M059J (cell line): ENCODE data around the gene P2RX6. TPM values are rescaled to one million over a fixed set of nuclear protein-coding genes. Genes with fewer than 3 reads are reported as not detected.

Source experiments
- DNase-seq: peaks from one replicate; pipeline ENCODE4 v3.0.0-alpha.2; 2012; ENCODE audit warnings: low read depth
- total RNA-seq: library from RNA; depleted of rRNA; stranded (reverse); fragments of >200 nt; shearing (Covaris generic); gene quantifications from 2 replicates; pipeline ENCODE4 v1.2.3, GENCODE V29; 2014

The P2RX6 gene
- total RNA-seq, 1 experiment from 2014 or later = 3.6 TPM

- DNase-seq = no peak
Measured at GRCh38 chr22:21012446-21013407, 2.2 kb upstream of the P2RX6 start.

GRCh38 chr22:21013657-21014201 is 1.2 kb upstream of the P2RX6 start:
- no peak for DNase-seq

- DNase-seq = peak; percentile 94
Measured at GRCh38 chr22:21014202-21014725, 701 bp upstream of the P2RX6 start.

- no peak for DNase-seq
Measured at GRCh38 chr22:21015466-21016006, 571 bp downstream of the P2RX6 start.

- no peak for DNase-seq
Measured at GRCh38 chr22:21016644-21017420, 1.9 kb downstream of the P2RX6 start.

- DNase-seq = no peak
Measured at GRCh38 chr22:21018314-21018713, 3.3 kb downstream of the P2RX6 start.

- no peak for DNase-seq
Measured at GRCh38 chr22:21020802-21021429, 6.0 kb downstream of the P2RX6 start.

GRCh38 chr22:21022507-21022906 is 7.5 kb downstream of the P2RX6 start:
- no peak for DNase-seq

- no peak for DNase-seq
Measured at GRCh38 chr22:21022955-21023614, 8.1 kb downstream of the P2RX6 start.

- no peak for DNase-seq
Measured at GRCh38 chr22:21025266-21025665, 10.3 kb downstream of the P2RX6 start.

GRCh38 chr22:21025763-21026755 is 11.1 kb downstream of the P2RX6 start:
- DNase-seq = no peak

GRCh38 chr22:21026783-21027692 is 12.1 kb downstream of the P2RX6 start:
- peak; percentile 64 for DNase-seq

GRCh38 chr22:21028277-21029251 is 13.6 kb downstream of the P2RX6 start:
- no peak for DNase-seq

- DNase-seq = no peak
Measured at GRCh38 chr22:21029486-21030025, 14.6 kb downstream of the P2RX6 start.

- no peak for DNase-seq
Measured at GRCh38 chr22:21030032-21030431, 15.1 kb downstream of the P2RX6 start.

GRCh38 chr22:21030621-21031544 is 15.9 kb downstream of the P2RX6 start:
- no peak for DNase-seq
